CD4-positive, alpha-beta T cell treated with Interferon gamma for 1 hour (primary cell): ENCODE measurements around the gene ETFA.

Experiments used
- DNase-seq: peaks from one replicate; pipeline ENCODE4 v3.0.0-alpha.2; 2020

The ETFA gene

DNA sequence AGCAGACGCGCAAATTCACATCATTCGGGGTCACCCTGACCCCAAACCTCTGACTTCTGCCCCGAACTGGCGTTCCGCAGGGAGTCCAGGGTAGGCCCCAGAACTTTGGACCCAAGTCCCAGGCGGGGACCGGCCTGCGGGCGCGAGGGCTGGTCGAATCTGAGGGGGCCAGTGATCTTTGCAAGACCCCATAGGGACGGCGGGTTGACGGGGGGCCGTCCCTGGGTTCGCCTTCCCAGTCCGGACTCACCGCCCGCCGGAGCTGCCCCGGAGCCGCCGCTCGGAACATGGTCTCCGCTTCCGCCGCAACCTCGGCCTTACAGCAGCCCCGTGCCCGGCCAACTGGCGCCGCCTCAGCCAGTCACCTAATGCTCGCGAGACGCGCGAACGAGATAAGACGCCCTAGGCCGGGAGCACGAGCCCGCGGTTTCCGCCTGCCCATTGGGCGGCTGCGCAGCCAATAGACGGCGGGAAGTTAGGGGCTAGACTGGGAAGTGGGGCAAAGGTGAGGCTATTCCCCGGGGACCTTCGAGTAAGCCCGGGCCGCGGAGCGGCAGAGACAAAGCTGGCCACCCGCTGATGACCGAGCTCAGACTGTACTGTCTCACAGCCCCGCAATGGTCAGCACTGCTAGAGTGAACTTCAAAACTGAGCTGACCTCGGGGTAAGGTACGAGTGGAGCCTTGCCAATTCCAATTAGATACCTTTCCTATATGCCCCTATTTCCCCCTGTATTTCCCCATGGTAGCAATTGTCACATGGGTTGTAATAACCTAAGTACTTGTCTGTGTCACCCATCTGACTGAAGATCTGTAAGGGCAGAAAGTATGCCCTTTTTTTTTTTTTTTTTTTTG lies at the start of gene ETFA:
Gene ETFA, minus strand, starts transcription at position 370 of the 854 bp plus-strand sequence. Its CDS starts 81 bp downstream, at position 289.
- peak; percentile 93 for DNase-seq

- DNase-seq = no peak
Observed at GRCh38 chr15:76360416-76360815, 49.1 kb upstream of the ETFA start.

- DNase-seq = no peak
Observed at GRCh38 chr15:76359152-76359551, 47.9 kb upstream of the ETFA start.

- DNase-seq = no peak
Observed at GRCh38 chr15:76358453-76358852, 47.2 kb upstream of the ETFA start.

GRCh38 chr15:76354823-76355440 lies 43.7 kb upstream of the ETFA start:
- no peak for DNase-seq

DNA sequence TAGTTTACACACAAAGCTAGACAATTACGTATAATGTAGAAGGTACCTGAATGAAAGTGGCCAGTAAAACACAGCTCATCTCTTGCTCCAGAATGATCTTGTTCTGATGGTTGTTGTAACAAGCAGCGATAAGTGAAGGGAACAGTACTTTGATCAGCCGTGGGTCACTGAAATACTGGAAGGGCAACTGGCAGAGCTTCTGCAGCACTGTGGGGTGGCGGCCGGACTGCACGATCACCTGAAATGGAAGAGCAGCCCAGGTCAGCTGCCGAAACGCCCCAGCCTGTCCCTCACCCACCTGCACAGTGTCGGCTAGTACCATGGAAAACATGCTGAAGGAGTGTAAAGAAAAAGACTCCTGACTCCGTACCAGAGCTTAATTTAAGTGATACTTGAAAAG lies 42.6 kb upstream of the ETFA start:
- no peak for DNase-seq

DNA sequence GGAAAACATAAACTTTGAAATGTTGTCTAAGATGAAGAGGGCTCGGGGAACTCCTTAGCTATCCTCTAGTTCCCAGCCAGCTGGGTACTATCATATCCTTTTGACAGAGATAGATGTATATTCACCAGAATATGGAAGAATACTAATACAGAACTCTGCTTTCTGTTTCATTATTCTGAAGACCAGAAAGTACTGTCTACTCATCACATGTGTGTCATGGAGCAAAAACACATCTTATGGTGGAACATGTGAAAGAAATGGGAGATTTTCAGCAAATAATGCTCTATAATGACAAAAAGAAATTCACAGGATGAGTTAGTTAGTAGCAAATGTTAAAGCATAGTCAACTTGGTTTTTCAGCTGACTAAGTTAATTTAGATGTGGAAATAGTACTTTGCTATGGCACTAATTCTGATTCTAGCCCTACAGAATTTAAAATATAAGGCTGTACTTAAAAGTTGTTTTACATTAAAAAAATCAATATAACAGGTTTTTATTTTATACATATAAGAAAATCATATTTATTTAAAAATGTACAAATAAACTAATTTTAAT lies 41.8 kb upstream of the ETFA start:
- DNase-seq = no peak

- DNase-seq = no peak
Observed at GRCh38 chr15:76349301-76350070, 38.2 kb upstream of the ETFA start.

DNA sequence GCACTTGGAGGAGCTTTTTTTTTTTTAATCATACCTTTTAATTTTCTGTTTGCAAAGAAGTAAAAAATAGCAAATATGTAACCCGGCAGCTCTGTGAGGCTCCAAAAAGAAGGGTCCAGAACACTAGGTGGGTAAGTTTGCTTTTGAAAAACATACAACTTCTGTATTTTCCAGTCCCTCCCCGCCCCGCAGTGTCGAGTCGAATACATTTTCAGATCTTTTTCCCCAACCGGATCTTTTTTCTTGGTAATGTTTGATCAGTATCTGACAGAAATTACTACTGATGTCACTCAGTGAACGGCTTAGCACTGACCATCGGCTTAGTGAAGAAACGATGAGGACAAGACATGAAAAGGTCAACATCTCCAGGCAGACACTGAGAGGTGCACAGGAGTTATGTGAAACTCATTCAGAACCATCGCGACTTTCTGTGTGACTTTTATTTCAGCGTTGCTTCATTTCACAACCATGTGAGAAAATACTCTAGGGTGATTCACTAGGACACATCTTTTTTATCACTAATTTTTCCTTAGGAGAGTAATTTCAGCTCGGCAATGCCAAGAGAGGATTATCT lies 36.3 kb upstream of the ETFA start:
- DNase-seq = no peak

DNA sequence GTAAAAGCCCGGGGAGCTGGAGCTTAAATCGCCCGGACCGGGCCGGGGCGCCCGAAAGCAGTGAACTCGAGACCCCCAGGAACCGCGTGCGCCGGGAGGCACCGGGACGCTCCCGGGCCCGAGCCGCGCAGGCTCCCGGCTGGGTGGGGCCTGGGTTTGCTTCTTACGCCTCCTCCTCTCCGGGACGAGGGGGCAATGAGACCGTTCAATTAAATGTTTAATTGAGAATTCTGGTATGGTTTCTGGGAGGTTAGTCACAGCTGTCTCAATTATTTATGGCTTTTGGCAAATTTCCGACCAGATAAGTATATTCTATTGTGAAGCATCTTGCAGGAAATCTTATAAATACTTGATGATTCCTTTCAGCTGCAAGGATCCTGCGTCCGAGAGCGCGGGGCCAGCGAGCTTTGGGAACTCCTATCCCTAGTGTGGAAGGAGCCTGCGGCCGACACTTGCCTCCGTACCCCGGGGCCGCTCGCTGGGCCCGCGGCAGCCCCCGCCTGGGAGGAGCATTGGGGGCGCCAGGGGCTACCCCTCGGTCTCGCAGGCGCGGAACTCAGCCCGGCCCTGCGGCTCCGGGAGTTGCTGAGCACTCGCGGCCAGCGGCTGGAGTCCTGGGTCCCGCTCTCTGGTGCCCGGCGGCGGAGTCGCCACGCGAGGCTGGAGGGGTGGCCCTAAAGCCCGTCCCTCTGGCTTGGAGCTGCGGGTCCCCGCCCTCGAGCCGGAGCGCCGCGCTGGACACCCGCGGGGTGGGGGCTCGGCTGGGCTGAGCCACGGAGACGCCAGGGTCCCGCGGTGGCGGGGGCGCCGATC lies 35.6 kb upstream of the ETFA start:
- no peak for DNase-seq

GRCh38 chr15:76345880-76346668 lies 34.8 kb upstream of the ETFA start:
- no peak for DNase-seq

DNA sequence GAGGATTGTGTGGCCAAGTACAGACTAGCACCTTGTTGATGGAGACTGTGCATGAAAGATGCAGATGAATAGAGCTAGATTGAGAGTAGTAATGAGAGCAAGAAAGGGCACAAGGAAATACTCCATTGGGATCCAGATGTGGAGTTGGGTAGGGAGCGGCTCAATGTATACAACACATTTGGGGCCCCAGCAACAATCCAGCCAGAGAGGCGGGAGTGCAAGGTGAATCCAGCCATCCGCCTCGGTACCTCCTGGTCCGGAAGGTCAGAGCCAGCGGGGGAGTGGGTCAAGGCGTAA lies 34.3 kb upstream of the ETFA start:
- no peak for DNase-seq

- no peak for DNase-seq
Observed at GRCh38 chr15:76344893-76345582, 33.8 kb upstream of the ETFA start.

GRCh38 chr15:76343313-76343996 lies 32.2 kb upstream of the ETFA start:
- DNase-seq = no peak

DNA sequence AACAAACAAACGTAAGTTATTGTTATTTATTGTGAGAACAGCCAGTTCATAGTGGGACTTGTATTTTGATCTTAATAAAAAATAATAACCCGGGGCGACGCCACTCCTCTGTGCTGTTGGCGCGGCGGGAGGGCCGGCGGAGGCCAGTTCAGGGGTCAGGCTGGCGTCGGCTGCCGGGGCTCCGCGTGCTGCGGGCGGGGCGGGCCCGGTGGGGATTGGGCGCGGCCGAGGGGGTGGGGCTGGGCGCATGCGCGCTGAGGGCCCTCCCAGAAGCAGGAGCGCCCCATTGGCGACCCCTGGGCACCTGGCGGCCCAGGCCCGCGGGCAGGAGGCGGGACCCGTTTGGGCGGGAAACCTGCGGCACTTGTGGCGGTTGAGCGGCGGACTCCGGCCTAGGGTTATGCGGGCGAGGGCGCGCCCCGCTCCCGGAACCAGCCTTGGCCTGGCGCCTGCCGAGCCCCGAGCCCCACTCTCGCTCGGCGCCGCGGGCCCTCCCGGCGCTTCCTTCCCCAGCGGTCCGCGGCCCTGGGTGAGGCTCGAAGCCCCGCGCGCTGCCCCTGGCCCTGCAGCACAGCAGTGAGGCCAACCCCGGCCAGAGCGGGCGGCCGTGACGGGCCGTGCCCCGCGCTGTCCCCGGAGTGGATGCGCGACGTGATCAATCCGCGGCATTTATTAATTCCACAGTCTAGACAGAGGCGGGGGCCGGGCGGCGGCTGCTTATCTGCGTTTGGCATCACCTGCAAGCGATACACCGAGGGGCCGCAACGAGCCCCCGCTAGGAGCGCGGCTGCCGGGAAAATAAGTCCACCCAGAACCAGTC lies 31.3 kb upstream of the ETFA start:
- no peak for DNase-seq

DNA sequence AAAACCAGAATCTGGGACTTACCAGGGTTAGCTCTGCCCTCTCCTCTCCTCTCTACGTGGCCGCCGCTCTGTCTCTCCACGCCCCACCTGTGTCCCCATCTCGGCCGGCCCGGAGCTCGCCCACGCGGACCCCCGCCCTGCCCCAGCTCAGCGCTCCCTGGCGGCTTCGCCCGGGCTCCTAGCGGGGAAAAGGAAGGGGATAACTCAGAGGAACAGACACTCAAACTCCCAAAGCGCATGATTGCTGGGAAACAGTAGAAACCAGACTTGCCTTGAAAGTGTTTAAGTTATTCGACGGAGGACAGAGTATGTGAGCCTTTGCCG lies 30.8 kb upstream of the ETFA start:
- no peak for DNase-seq

- DNase-seq = no peak
Observed at GRCh38 chr15:76341366-76342057, 30.2 kb upstream of the ETFA start.

DNA sequence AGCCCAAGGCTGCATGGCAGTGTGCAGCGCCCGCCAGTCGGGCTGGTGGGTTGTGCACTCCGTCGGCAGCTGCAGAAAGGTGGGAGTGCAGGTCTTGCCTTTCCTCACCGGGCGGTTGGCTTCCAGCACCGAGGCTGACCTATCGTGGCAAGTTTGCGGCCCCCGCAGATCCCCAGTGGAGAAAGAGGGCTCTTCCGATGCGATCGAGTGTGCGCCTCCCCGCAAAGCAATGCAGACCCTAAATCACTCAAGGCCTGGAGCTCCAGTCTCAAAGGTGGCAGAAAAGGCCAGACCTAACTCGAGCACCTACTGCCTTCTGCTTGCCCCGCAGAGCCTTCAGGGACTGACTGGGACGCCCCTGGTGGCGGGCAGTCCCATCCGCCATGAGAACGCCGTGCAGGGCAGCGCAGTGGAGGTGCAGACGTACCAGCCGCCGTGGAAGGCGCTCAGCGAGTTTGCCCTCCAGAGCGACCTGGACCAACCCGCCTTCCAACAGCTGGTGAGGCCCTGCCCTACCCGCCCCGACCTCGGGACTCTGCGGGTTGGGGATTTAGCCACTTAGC lies 29.6 kb upstream of the ETFA start:
- DNase-seq = peak; percentile 44
